Renal cortical epithelial cell (primary cell): ENCODE measurements around the gene COX8A. TPM values are rescaled to one million over a fixed set of nuclear protein-coding genes. Genes with fewer than 3 reads are reported as not detected.

Experiments
- DNase-seq: peaks from one replicate; pipeline ENCODE4 v3.0.0-alpha.2; 2011; ENCODE audit warnings: low read depth
- total RNA-seq: library from RNA; depleted of rRNA; stranded (reverse); fragments of >200 nt; gene quantifications from 2 replicates; pipeline ENCODE4 v1.2.3, GENCODE V29; 2014

The COX8A gene
- total RNA-seq, 1 donor from 2014 or later: 257 TPM

DNA sequence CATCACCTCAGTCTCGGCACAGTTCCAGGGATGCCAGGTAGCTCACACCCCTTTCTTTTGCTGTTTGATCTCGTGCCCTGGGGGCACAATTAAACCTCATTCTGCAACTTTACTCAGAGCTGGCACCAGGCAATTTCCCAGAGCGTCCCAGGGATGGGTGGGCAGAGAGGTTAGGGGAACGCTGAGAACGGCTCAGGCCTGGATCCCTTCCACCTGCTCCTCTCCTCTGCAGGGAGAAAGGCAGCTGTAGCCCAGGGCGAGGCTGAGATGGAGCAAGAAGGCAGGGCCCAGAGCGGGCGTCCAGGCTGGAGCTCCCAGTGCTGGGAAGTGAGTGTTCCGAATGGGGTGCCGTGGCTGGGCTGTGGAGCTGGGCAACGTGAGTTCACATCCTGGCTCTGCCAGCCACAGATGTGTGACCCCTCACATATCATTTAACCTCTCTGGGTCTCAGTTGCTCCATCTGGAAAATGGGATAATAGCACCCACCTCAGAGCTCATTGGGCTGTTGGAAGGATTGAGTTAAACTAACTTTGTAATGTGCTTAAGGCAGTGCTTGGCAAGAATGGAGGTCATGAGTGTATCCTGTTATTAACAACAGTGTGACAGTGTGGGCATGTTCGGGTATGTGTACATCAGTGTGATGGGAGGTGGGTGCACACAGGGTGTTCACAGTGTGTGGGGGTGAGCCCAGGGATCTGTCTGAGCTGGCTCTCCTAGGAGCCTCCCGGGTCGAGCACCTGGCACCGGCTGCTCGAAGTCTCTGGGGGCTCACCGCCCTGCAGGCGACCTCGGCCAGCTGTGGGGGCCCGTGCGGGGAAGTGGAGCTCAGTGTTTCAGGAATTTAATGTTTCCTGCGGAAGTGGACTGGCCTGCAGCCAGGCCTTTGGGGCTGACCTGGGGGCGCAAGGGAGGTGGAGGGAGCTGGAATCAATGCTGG, 27.3 kb downstream of the COX8A start:
- DNase-seq: peak; percentile 43

DNA sequence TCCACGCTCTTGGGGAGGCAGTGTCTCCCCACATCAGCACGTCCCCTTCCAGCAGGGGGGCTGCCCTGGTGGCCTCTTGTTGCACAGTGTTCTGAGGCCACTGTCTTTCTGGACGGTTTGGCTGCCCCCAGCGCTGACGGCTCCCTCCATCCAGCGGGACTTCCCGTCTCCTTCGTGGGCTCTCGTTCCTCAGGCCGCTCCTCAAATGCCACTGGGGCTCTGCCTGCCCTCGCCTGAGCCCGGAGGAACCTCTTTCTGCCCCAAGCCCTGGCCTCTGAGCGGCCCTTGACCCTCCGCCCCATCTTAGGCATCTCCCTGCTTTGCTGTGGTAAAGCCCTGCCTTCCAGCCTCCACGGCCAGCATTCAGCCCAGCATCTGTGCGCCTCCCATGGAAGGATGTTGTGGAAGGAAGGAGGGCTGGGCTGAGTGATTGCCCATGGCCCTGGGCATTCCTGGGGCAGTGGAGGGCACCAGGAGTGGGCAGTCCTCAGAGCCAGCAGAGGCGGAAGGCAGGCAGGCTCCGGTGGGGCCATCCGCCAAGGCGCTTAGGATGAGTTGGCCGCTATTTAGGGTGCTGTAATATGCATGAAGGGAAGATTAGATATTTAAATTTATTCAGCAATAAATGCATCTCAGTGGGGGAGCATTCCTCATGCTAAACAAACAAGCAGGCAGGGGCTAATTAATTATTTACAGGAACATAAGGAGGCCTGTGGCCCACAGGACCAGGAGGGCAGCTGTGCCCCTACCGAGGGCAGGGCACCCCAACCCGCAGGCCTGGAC, 29.6 kb downstream of the COX8A start:
- peak; percentile 96 for DNase-seq

DNA sequence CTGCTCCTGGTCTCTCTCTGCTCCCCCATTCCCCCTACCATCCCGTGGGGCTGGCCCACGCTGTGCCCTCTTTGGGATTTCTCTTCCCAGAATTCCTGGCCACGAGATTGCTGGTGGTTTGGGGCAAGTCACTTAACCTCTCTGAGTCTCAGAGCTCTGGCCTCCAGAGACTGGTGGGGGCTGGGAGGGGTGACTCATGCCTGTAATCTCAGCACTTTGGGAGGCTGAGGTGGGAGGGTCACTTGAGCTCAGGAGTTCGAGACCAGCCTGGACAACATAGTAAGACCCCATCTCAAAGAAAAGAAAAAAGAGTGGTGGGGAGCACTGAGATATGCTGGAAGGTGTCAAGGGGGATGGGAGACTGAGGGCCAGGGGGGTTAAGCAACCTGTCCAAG, 30.2 kb downstream of the COX8A start:
- no peak for DNase-seq

DNA sequence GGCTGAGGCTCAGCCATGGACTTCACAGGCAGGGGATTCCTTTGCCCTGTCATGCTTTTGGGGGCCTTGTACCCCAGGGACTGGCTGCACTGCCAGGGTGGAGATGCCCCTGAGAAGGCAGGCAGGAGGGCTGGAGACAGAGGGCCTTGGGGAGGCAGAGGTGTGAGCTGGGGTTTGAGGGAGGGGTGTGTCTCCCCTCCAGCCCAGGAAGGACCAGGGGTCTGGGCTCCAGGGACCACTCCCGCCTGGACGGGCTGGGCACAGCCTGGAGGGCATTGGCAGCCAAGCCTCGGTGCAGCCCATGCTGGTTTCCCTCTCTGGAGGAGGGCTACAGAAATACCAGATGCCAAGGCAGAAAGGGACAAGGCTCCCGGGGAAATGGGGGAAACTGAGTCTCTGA, 31.3 kb downstream of the COX8A start:
- no peak for DNase-seq

DNA sequence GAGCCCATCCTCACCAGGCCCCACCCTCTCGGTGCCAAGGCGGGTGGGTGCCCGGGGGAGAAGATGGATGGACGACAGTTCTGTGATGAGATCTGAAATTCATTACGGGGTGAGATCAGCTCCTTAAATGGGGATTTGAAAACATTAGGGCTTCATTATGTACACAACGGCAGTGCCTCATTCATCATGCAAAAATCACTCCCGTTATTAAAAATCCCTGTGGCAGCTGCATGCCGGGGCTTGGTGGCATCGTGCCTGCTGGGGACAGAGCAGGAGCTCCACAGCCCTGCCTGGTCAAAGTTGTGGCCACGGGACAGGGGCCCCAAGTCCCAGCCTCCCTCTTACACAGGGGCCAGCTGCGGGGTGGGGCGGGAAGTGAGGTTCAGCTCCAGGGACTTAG, 32.0 kb downstream of the COX8A start:
- DNase-seq: no peak

DNA sequence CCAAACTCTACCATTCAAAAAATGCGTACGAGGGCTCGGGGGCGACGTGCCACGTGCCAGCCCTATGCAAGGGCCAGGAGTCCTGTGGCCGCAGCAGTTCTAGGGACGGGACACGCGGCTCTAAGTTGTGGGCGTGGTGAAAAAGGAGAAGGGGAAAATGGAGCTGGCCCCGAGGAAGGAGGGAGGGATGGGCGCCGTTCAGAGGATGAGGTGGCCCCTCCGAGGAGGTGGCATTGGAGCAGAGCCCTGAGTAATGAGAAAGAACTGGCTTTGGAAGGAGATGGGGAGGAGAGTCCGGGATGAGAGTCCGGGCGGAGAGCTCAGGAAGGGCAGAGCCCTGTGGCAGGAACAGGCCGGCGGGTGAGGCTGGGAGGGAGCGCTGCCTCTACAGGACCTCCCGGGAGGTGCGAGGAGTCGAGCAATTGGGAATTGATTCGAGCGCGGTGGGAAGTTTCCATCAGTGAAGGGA, 32.8 kb downstream of the COX8A start:
- DNase-seq: peak; percentile 7

DNA sequence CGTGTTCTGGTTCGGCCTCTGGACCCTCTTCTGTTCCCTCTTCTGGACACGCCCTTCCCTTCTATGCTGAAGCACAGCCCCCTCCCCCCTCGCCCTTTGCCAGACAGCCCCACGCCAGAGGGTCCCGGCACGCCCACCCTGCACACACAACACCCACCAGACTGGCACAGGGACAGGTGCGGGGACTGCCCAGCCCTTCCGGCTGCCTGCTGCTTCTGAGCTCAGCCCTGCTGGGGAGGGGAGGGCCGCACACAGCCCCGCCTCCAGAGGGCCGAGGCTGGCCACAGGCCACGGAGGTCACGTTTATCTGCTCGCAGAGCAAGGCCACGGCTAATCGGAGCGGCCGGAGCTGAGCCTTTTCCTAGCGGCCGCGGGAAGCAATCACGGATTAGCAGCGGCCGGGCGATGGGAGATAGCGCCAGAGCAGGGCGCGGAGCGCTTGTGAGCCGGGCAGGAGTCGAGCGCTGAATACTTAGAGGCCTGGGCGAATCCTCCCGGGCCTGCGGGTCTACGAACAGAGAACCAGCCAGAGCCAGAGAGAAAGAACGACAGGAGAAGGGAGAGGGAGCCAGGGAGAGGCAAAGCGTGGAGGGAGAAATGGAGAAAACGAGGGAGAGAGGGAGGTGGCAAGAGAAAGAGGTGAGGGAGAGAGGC, 33.3 kb downstream of the COX8A start:
- DNase-seq: no peak

DNA sequence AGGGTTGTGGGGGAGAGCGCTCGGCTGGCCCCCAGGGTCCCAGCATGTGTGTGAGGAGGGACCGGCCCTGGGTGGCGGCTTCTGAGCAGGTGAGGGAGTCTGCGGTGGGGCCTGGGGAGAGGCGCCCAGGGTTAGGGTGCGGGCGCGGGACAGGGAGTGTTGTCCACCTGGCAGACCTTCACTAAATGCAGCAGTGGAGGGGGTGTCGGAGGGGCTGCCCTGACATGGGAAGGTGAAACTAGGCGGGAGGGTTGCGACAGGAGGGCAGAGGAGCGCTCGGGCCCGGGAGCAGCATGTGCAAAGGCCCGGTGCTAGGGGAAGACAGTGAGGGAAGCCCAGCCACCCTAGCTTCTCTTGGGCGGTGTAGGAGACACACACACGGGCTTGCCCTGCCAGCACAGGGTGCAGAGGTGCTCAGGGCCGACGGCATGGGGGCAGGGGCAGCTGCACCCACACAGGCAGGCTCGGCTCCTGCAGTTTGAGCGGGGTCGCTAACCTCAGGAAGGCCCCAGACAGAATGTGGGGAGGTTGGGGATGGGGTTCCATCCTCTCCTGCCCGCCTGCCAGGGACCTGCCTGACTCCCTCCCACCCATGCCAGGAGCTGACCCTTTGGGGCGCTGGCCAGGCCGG, 34.0 kb downstream of the COX8A start:
- DNase-seq: no peak

DNA sequence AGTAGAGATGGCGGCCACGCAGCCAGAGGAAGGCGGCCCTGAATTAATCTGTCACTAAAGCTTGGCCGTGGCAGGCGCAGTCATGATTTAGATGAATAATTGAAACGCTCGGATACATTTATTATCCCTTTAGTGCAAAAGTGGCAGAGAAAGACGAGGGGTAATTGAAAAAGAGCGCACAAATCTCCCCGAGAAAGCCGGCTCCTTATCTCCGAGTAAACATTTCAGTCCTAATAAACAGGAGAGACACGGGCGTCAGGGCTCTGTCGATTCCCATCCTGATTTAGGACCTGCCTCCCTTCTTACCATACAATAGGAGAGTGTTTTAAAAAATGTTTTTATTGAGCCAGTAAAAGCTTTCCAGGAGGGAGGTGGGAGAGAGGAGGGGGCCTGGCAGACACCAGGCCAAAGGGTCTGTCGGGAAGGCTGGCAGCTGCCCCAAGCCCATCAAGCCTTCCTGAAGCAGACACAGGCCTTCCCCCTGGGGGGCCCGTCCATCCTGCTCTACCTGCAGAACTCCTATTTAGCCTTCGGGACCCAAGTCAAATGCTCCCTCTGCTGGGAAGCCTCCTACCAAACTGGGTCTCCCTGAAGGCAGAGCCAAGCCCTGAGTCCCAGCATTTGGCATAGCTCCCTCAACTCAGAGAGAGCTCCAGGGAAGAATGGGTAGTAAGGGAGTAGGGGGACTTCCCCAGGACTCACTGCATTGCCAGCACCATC, 34.7 kb downstream of the COX8A start:
- DNase-seq: no peak

DNA sequence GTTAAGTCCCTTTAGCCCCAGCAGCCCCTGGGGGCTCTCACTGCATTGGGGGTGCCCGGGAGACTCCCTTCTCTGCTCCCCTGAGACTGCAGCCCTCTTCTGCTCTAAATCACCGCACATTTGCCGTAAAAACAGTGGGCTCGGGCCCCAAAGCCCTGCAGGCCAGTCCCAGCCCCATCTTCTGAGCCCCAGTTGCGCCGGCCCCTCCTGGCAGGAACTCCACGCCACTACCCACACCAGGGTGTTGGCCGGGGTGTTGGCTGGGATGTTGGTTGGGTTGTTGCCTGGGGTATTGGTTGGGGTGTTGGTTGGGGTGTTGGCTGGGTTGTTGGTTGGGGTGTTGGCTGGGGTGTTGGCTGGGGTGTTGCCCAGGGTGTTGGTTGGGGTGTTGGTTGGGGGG, 35.3 kb downstream of the COX8A start:
- DNase-seq: no peak

DNA sequence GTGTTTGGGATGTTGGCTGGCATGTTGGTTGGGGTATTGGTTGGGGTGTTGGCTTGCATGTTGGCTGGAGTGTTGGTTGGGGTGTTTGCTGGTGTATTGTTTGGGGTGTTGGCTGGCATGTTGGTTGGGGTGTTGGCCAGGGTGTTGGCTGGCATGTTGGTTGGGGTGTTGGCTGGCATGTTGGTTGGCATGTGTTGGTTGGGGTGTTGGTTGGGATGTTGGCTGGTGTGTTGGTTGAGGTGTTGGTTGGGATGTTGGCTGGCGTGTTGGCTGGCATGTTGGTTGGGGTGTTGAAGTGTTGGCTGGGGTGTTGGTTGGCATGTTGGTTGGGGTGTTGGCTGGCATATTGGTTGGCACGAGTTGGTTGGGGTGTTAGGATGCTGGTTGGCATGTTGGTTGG, 36.4 kb downstream of the COX8A start:
- DNase-seq: no peak

DNA sequence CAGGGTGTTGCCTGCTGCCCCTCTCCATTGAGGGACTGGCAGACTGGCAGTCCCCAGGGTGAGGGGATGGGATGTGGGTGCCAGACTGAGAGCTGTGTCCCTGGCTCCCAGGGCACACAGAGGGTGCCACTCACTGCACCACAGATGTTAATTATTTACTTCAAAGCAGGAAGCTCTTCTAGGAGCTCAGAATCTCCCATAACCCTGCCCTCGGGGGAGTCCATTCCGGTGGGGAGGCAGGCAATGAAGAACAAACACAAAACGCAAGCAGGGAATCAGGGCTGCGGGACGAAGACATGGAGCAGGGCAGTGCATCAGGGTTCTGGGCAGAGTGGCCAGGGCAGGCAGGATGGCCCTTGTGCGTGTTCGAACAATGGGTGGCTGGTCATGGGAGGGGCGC, 37.0 kb downstream of the COX8A start:
- peak; percentile 57 for DNase-seq

DNA sequence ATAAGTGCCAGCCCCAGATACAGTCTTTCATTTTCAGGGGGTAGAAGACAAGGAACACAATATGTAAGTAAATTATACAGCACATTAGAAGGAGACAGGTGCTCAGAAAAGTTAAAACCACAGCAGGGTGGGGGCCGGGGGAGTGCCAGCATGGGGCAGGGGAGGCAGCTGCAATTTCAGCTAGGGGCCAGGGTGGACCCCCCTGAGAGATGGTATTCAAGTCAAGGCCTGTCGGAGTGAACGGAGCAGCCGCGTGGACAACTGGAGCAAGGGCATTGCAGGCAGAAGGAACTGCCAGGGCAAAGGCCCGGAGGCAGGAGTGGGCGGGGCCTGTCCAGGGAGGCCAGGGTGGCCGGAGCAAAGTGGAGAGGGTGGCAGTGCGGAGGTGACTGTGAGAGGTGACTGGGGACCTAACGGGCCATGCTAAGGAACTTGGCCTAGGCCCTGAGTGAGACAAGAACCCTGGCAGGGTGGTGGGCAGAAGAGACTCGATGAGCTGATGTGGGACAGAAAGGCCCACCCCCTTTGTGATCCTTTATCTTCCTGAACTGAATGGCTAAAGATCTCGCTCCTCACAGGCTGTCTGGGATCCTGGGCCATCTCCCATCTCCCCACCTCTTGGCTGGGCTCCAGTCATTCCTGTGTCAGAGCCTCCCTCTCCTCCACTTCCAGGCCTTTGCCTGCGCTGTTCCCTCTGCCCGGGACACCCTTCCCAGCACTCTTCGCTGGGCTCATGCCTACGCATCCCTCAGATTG, 38.9 kb downstream of the COX8A start:
- DNase-seq: no peak

DNA sequence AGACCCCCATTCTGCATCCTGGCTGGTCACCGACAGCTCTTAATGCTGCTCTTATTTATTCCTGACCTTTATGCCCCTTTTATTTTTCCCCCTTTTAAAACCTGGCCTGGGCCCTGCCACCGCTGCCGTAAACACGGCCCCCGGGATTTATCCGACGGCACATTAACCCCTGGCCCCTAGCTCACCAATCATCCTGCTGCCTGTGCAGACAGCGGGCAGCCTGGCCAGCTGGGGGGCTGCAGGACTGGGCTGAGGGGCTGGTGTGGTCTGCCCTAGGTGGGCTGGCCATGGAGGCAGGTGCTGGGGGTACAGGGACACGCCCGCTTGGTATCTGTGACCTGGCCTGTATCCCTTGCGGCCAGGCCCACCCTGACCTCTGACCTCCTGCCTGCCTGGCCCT, 39.9 kb downstream of the COX8A start:
- DNase-seq: no peak

DNA sequence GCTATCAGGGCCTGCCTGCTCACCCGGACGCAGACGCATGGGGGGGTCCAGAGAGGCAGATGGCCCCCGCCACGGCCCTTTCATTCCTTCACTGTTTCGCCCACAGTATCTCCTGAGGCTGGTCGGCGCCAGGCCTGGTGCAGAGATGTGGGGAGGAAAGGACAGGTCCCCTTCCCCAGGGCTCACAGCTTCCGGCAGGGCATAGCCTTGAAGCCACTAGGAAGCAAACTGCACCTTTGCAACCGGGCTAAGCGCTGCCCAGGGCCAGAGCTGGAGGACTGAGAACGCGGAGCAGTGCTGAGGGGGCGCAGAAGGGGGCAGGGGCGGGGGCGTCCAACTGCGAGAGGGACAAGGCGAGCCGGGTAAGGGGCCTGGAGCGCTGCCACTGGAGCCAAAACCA, 41.1 kb downstream of the COX8A start:
- no peak for DNase-seq

DNA sequence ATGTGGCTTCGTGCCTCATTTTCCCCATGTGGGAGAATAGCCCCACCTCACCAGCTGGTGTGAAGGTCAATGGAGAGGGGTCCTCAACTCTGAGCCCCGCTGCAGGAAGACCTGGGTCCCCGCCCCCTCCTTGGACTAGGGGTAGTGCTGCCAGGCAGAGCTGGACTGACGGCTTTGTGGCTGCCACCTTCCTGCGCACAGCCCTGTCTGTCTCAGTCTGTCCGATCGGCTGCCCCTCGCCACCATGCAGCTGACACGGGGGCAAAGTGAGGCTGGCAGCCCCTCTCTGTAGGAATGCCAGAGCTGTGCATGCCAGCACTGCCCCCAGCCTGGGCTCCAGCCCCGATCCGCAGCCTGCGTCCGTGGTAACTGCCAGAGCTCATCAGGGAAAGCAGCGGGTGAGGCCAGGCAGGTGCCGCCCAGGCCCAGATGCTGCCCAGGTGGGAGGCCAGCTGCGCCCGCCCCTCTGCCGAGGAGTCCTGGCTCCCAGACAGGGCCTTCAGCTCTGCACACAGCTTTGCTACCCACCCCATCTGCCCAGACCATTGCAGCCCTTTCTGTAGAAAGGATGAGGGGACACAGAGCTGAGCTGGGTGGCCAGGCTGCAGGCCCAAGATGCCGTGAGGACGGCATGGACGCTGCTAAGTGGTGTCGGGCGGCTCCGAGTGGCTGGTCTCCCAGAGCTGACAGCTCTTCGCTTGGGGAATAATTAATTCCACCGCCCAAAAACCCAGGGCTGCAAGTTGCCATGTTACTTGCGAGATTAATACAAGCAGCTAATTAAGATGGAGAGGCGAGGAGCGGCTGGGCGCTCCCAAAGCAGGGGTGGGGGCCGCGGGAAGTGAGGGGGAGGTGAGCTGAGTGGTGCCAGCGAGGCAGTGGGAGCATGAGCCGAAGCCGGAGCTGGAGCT, 41.8 kb downstream of the COX8A start:
- no peak for DNase-seq

DNA sequence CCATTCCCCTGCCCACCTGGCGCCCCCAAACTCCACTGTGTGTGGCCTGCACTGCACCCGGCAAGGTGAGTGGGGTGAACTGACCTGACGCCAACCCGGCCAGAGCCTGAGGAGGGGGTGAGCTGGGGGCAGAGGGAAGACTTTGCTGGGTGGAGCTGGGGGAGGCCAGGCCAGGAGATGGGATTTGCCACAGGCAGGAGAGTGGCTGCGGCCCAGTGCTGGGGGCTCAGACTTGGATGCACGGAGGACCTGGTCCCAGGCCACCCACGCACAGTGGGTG, 43.5 kb downstream of the COX8A start:
- no peak for DNase-seq

DNA sequence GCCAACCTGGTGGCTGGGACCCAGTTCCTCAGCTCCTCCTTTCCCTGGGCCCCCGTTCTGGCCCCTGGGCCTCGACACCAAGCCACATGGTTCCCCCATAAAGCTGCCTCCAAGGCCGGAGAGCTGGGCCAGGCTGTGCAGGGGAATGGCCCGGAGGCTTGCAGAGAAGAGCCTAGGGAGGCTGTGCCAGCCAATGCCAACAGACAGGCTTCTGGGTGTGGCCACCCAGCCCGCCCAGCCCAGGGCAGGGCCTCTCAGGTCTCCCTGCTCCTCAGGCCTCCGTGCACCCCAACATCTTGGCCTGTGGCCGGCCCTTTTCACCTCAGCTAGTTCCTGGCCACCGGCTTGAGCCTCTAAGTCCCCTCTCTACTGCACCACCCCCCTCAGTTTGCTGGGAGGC, 43.9 kb downstream of the COX8A start:
- DNase-seq: no peak
